H1 (cell line): ENCODE measurements around the gene TMEM63A. TPM values are rescaled to one million over a fixed set of nuclear protein-coding genes. Genes with fewer than 3 reads are reported as not detected.

Experiments
- CTCF ChIA-PET: fragments of 300-600 bp; sonication (Branson Sonifier 250); formaldehyde crosslinking; loops from one replicate; lab custom pipeline; 2021; ENCODE audit not compliant: partially characterized antibody; lab: Charles Lee
- POLR2A ChIA-PET: fragments of 300-600 bp; sonication (Branson Sonifier 250); formaldehyde crosslinking; loops from one replicate; lab custom pipeline; 2021; ENCODE audit warnings: inconsistent platforms; ENCODE audit not compliant: partially characterized antibody; lab: Charles Lee
- DNase-seq, 2 experiments: peaks; one replicate each; pipeline versions ENCODE4 v3.0.0 to v3.0.0-alpha.2; 2010 to 2022; ENCODE audit warnings: low spot score in 2 of 2, low read depth in 1 of 2, mixed read lengths in 1 of 2
- FAIRE-seq: peaks from 2 replicates; lab custom pipeline; 2011; peaks lifted over from hg19 to GRCh38; lab: Jason Lieb, UNC
- H2AFZ ChIP-seq: 2 replicates; pipeline ENCODE4 v1.8.1; 2012; ENCODE audit warnings: low read length, inconsistent platforms
- H2AK5ac ChIP-seq: 2 replicates; pipeline ENCODE4 v1.6.1; 2013; ENCODE audit warnings: low read depth, low read length
- H2BK120ac ChIP-seq: replicated peaks from 2 replicates; pipeline ENCODE3; 2013; ENCODE audit warnings: low read depth, low read length, inconsistent platforms
- H2BK12ac ChIP-seq: 2 replicates; pipeline ENCODE4 v1.6.1; 2013; ENCODE audit warnings: low read depth, low read length
- H2BK15ac ChIP-seq: 2 replicates; pipeline ENCODE4 v1.6.1; 2013; ENCODE audit warnings: low read length
- H2BK20ac ChIP-seq: 2 replicates; pipeline ENCODE4 v1.6.1; 2013; ENCODE audit warnings: low read length
- H2BK5ac ChIP-seq: 2 replicates; pipeline ENCODE4 v1.6.1; 2013; ENCODE audit warnings: low read depth, low read length
- H3K14ac ChIP-seq: 2 replicates; pipeline ENCODE4 v1.6.1; 2013; ENCODE audit warnings: inconsistent platforms; ENCODE audit not compliant: insufficient read length
- H3K18ac ChIP-seq: 2 replicates; pipeline ENCODE4 v1.6.1; 2013; ENCODE audit warnings: low read length; ENCODE audit errors: extremely low read depth
- H3K23ac ChIP-seq: 2 replicates; pipeline ENCODE4 v1.6.1; 2013; ENCODE audit warnings: inconsistent platforms; ENCODE audit not compliant: insufficient read length
- H3K23me2 ChIP-seq: 2 replicates; pipeline ENCODE4 v1.6.1; 2013; ENCODE audit warnings: low read depth, low read length
- H3K27ac ChIP-seq: 2 replicates; pipeline ENCODE4 v1.6.1; 2011; ENCODE audit warnings: low read depth, low read length, inconsistent platforms
- H3K27me3 ChIP-seq, 4 experiments: replicated peaks in 1 of 4; 1 replicate in 1 of 4; 2 replicates in 3 of 4; pipeline versions ENCODE4 v1.6.1 to v1.8.1; 2011 to 2013; ENCODE audit warnings: low read length in 3 of 4, mild to moderate bottlenecking in 3 of 4, inconsistent platforms in 2 of 4, mixed read lengths in 2 of 4, moderate library complexity in 1 of 4; ENCODE audit not compliant: control insufficient read depth in 3 of 4, insufficient read depth in 3 of 4; ENCODE audit errors: extremely low read depth in 1 of 4
- H3K36me3 ChIP-seq, 4 experiments: 2 replicates each; pipeline versions ENCODE4 v1.6.1 to v1.8.1; 2011 to 2013; ENCODE audit warnings: mild to moderate bottlenecking in 4 of 4, low read length in 3 of 4, moderate library complexity in 2 of 4, control low read depth in 1 of 4, inconsistent platforms in 1 of 4; ENCODE audit not compliant: insufficient read depth in 4 of 4, control insufficient read depth in 2 of 4
- H3K4ac ChIP-seq: replicated peaks from 2 replicates; pipeline ENCODE3; 2013; ENCODE audit warnings: low read length, low read depth, mixed read lengths, inconsistent platforms; ENCODE audit not compliant: insufficient read length
- H3K4me1 ChIP-seq, 4 experiments: replicated peaks in 1 of 4; 1 replicate in 1 of 4; 2 replicates in 3 of 4; pipeline versions ENCODE4 v1.6.1 to v1.8.1; 2011 to 2013; ENCODE audit warnings: low read length in 3 of 4, inconsistent platforms in 2 of 4, mixed read lengths in 1 of 4; ENCODE audit not compliant: insufficient read depth in 4 of 4, control insufficient read depth in 3 of 4
- H3K4me2 ChIP-seq, 2 experiments: 2 replicates each; pipeline versions ENCODE4 v1.6.1 to v1.8.1; 2011 to 2013; ENCODE audit warnings: low read depth in 2 of 2, low read length in 2 of 2, control low read depth in 1 of 2, inconsistent platforms in 1 of 2, mild to moderate bottlenecking in 1 of 2; ENCODE audit not compliant: insufficient read depth in 1 of 2
- H3K4me3 ChIP-seq, 4 experiments: fragments of 200-600, 300-600 bp in 1 of 4; sonication (generic), shearing (Covaris generic), sonication (Bioruptor Twin) in 1 of 4; 2 replicates each; pipeline versions ENCODE4 v1.5.1 to v1.8.1; 2011 to 2016; ENCODE audit warnings: low read length in 4 of 4, low read depth in 3 of 4, control low read depth in 2 of 4, inconsistent platforms in 2 of 4, mild to moderate bottlenecking in 2 of 4, mixed read lengths in 1 of 4, moderate library complexity in 1 of 4; ENCODE audit not compliant: insufficient read depth in 2 of 4; ENCODE audit errors: extremely low read depth in 1 of 4
- H3K56ac ChIP-seq: replicated peaks from 2 replicates; pipeline ENCODE3; 2013; ENCODE audit warnings: low read depth, mild to moderate bottlenecking, mixed read lengths, low read length, inconsistent platforms; ENCODE audit not compliant: insufficient read length
- H3K79me1 ChIP-seq: 2 replicates; pipeline ENCODE4 v1.6.1; 2013; ENCODE audit warnings: low read depth, low read length, control low read depth
- H3K79me2 ChIP-seq, 2 experiments: 2 replicates each; pipeline versions ENCODE4 v1.6.1 to v1.8.1; 2012 to 2013; ENCODE audit warnings: low read length in 2 of 2, mild to moderate bottlenecking in 2 of 2, inconsistent platforms in 1 of 2; ENCODE audit not compliant: insufficient read depth in 2 of 2, control insufficient read depth in 1 of 2
- H3K9ac ChIP-seq, 4 experiments: replicated peaks in 1 of 4; 1 replicate in 1 of 4; 2 replicates in 3 of 4; pipeline versions ENCODE4 v1.6.1 to v1.8.1; 2011 to 2013; ENCODE audit warnings: low read depth in 3 of 4, low read length in 3 of 4, control low read depth in 2 of 4, mild to moderate bottlenecking in 2 of 4, moderate library complexity in 2 of 4, inconsistent platforms in 1 of 4; ENCODE audit errors: extremely low read depth in 1 of 4
- H3K9me3 ChIP-seq, 2 experiments: 2 replicates each; pipeline versions ENCODE4 v1.6.1 to v1.8.1; 2012 to 2013; ENCODE audit warnings: mild to moderate bottlenecking in 2 of 2, moderate library complexity in 2 of 2, control low read depth in 1 of 2, inconsistent platforms in 1 of 2, low read depth in 1 of 2, low read length in 1 of 2, mixed read lengths in 1 of 2; ENCODE audit not compliant: insufficient read depth in 2 of 2
- H4K20me1 ChIP-seq, 2 experiments: replicated peaks in 1 of 2; 2 replicates each; pipeline versions ENCODE3 to v1.8.1; 2011 to 2013; ENCODE audit warnings: inconsistent platforms in 2 of 2, low read length in 2 of 2, mild to moderate bottlenecking in 1 of 2; ENCODE audit not compliant: insufficient read depth in 2 of 2, control insufficient read depth in 1 of 2
- H4K5ac ChIP-seq: 2 replicates; pipeline ENCODE4 v1.6.1; 2013; ENCODE audit warnings: low read length, low read depth, mixed read lengths, inconsistent platforms; ENCODE audit not compliant: insufficient read length
- H4K8ac ChIP-seq: 2 replicates; pipeline ENCODE4 v1.8.0; 2013; ENCODE audit warnings: mild to moderate bottlenecking, moderate library complexity, low read length, inconsistent platforms; ENCODE audit not compliant: insufficient read depth; ENCODE audit errors: extremely low read depth
- H4K91ac ChIP-seq: replicated peaks from 2 replicates; pipeline ENCODE3; 2013; ENCODE audit warnings: low read length, mixed read lengths, inconsistent platforms; ENCODE audit not compliant: insufficient read length
- GTF2F1 ChIP-seq: IDR thresholded peaks from 2 replicates; pipeline ENCODE4 v1.6.1; 2012; ENCODE audit warnings: low read depth, low read length, improper control_type of control experiment, borderline replicate concordance
- MAFK ChIP-seq: IDR thresholded peaks from 2 replicates; pipeline ENCODE4 v1.6.1; 2012; ENCODE audit warnings: low read depth, mild to moderate bottlenecking, improper control_type of control experiment, low read length
- PHF8 ChIP-seq: fragments of 200-600 bp; sonication (generic); conservative IDR thresholded peaks from 2 replicates; pipeline ENCODE4 v1.7.1; 2012; ENCODE audit warnings: low read depth, mild to moderate bottlenecking, inconsistent platforms, low read length, moderate library complexity
- POLR2A ChIP-seq, 2 experiments: IDR thresholded peaks; 1 replicate in 1 of 2; 2 replicates in 1 of 2; pipeline ENCODE4 v1.6.1; 2011; ENCODE audit warnings: low read depth in 2 of 2, low read length in 2 of 2, mild to moderate bottlenecking in 2 of 2; ENCODE audit errors: control extremely low read depth in 1 of 2
- RBBP5 ChIP-seq: IDR thresholded peaks from 2 replicates; pipeline ENCODE4 v1.7.1; 2012; ENCODE audit warnings: low read depth, mild to moderate bottlenecking, inconsistent platforms, low read length, moderate library complexity, borderline replicate concordance
- RFX5 ChIP-seq: IDR thresholded peaks from 2 replicates; pipeline ENCODE4 v1.6.1; 2011; ENCODE audit warnings: low read depth, low read length, improper control_type of control experiment, borderline replicate concordance
- SIX5 ChIP-seq: IDR thresholded peaks from 2 replicates; pipeline ENCODE4 v1.6.1; 2011; ENCODE audit warnings: mild to moderate bottlenecking, low read depth, low read length
- SUZ12 ChIP-seq: fragments of 200-600 bp; sonication (generic); IDR thresholded peaks from 2 replicates; pipeline ENCODE4 v1.6.1; 2012; ENCODE audit warnings: mild to moderate bottlenecking, inconsistent platforms, low read length, moderate library complexity, mixed read lengths
- WGBS, 2 experiments: shearing (Covaris generic) in 1 of 2; methylation state at CpG; one replicate each; pipeline versions ENCODE4 v1.1.6 to v1.1.7; 2013 to 2015; ENCODE audit warnings: low lambda C conversion rate in 2 of 2, mixed read lengths in 2 of 2, inconsistent platforms in 1 of 2, low coverage in 1 of 2, missing lambda C conversion rate in 1 of 2; ENCODE audit not compliant: insufficient replicate concordance in 2 of 2, insufficient coverage in 1 of 2, insufficient read length in 1 of 2; ENCODE audit errors: extremely low coverage in 1 of 2, missing lambda C conversion rate in 1 of 2; 5-methylcytosine and 5-hydroxymethylcytosine counted together
- polyA plus RNA-seq, 7 experiments: library from polyadenylated mRNA; depleted of rRNA in 3 of 7; stranded (reverse) in 5 of 7; unstranded in 2 of 7; fragments of >200 nt in 5 of 7; fragments of 200-250 nt in 2 of 7; gene quantifications; 1 replicate in 5 of 7; 2 replicates in 1 of 7; 4 replicates in 1 of 7; pipeline versions ENCODE4 v1.2.1 to v1.2.3, GENCODE V29; 2011 to 2013; ENCODE audit warnings: missing spikeins in 2 of 7, mixed read lengths in 2 of 7
- total RNA-seq: library from RNA; stranded (reverse); fragmentation: NEBNext Ultra II Directional; extraction: Animal tissue kit (Norgen Biotek cat#: 25700); gene quantifications from 2 replicates; pipeline ENCODE4 v1.2.1, GENCODE V29; 2021

Gene TMEM63A
- total and polyA plus RNA-seq, 2 of the 8 experiments (the other 6 are each of a cell fraction or from before 2014, with no cell fraction given) = 26.1 to 55.4 TPM

DNA sequence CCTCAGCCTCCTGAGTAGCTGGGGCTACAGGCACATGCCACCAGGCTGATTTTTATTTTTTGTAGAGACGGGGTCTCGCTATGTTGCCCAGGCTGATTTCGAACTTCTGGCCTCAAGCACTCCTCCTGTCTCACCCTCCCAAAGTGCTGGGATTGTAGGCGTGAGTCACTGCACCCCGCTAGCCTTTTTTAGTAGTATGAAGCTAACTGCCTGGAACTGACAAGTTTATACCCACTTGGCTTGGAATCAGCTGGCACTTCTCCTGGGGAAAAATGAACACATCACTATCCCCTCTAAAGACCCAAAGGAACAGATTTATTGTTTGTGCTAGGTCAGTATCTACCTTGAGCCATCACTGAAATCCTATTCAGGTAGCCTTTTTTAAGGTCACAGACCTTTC is 19.0 kb downstream of the TMEM63A start:
- TF ChIP-seq MAFK = no peak
- no peak for TF ChIP-seq POLR2A (IDR thresholded peaks at IDR 0.05; ENCODE audit: control extremely low read depth in 1 of 2, low read depth in 2 of 2, low read length in 2 of 2)
- TF ChIP-seq SIX5 = no peak
- TF ChIP-seq RFX5 = no peak
- no peak for TF ChIP-seq GTF2F1
- no peak for TF ChIP-seq RBBP5
- TF ChIP-seq SUZ12 = no peak
- no peak for TF ChIP-seq PHF8
- no peaks in the 10 kb centered on the region for H3K4me1 ChIP-seq
- CTCF ChIA-PET = interaction anchor here (0.8 to 1.6 kb wide), 3 partner anchors 17 to 35 kb away, joined by 3 to 6 read pairs (median 3); partner anchors contain the start of gene LEFTY1
- no peak overlapping the region for H3K27ac ChIP-seq
- 97% methylated on average over 5 of the region's 5 CpGs; no CpG with 5 or more reads in 1 of the 2 experiments for WGBS, 2 experiments
- H4K91ac ChIP-seq = no peak overlapping the region
- no peak for DNase-seq
- no peak for FAIRE-seq
- H3K36me3 ChIP-seq = peaks cover 7 to 30% (median 16%) of the 10 kb centered on the region in 4 experiments
- H3K27me3 ChIP-seq = no peaks in the 10 kb centered on the region
- no peak overlapping the region for H3K4me3 ChIP-seq
- no peak overlapping the region for H2AK5ac ChIP-seq
- no peak overlapping the region for H2BK20ac ChIP-seq
- no peak overlapping the region for H3K18ac ChIP-seq
- no peak overlapping the region for H2BK12ac ChIP-seq
- no peaks in the 10 kb centered on the region for H3K79me1 ChIP-seq
- H4K8ac ChIP-seq = no peak overlapping the region
- no peak overlapping the region for H3K14ac ChIP-seq
- H4K5ac ChIP-seq = no peak overlapping the region
- no peak overlapping the region for H2BK5ac ChIP-seq
- POLR2A ChIA-PET = no interaction called here
- no peak overlapping the region for H2BK15ac ChIP-seq
- no peaks in the 10 kb centered on the region for H3K9me3 ChIP-seq
- no peak overlapping the region for H3K23ac ChIP-seq
- H2BK120ac ChIP-seq = no peak overlapping the region
- H3K56ac ChIP-seq = no peak overlapping the region
- H3K9ac ChIP-seq = no peak overlapping the region
- H3K4ac ChIP-seq = no peak overlapping the region
- H3K4me2 ChIP-seq = no peak overlapping the region
- H3K23me2 ChIP-seq = no peaks in the 10 kb centered on the region
- H3K79me2 ChIP-seq = no peaks in the 10 kb centered on the region
- H2AFZ ChIP-seq = no peak overlapping the region
- H4K20me1 ChIP-seq = peaks cover 0 to 4% of the 10 kb centered on the region in 2 experiments
